Stimulated activated CD4-positive, alpha-beta T cell treated with anti-CD3 and anti-CD28 coated beads, Interleukin-1b, Interleukin-23, amount 100 ng/mL, for 24 hours (primary cell): ENCODE data around the gene GLB1L.
A peak's percentile ranks its signal among the peaks of the same experiment; 100 is the strongest.
"Not testable (repeated sequence)": the region's sequence is repeated elsewhere in the genome, so short reads cannot be mapped to it uniquely, and the experiment has no call there.

Experiments
- DNase-seq, 4 experiments: peaks; one replicate each; pipeline ENCODE4 v3.0.0-alpha.2; 2020; ENCODE audit warnings: low read depth in 4 of 4, low spot score in 1 of 4

Gene GLB1L

GRCh38 chr2:219281588-219281987 lies 36.3 kb upstream of the GLB1L start:
- no peak for DNase-seq

GRCh38 chr2:219280651-219281050 lies 35.4 kb upstream of the GLB1L start:
- DNase-seq, result no peak

- no peak for DNase-seq
Measured at GRCh38 chr2:219279916-219280516, 34.8 kb upstream of the GLB1L start.

GRCh38 chr2:219279151-219279915 lies 34.1 kb upstream of the GLB1L start, which contains the start of gene DNAJB2:
DNAJB2 (plus strand) TSS chr2:219279366; CDS start chr2:219279834, 468 bp downstream.
- peak; percentile 93 to 99 (median 97) for DNase-seq

GRCh38 chr2:219278655-219279150 lies 33.5 kb upstream of the GLB1L start:
- DNase-seq, result no peak

- DNase-seq, result peak in 3 of 4 experiments; percentile 62 to 65 (median 64)
Measured at GRCh38 chr2:219277703-219278654, 32.7 kb upstream of the GLB1L start.

GRCh38 chr2:219274361-219274921 lies 29.2 kb upstream of the GLB1L start:
- no peak for DNase-seq

- DNase-seq, result no peak
Measured at GRCh38 chr2:219273937-219274336, 28.7 kb upstream of the GLB1L start.

GRCh38 chr2:219272995-219273394 lies 27.8 kb upstream of the GLB1L start:
- no peak for DNase-seq

- DNase-seq, result no peak
Measured at GRCh38 chr2:219272356-219272755, 27.1 kb upstream of the GLB1L start.

GRCh38 chr2:219271021-219271420 lies 25.8 kb upstream of the GLB1L start:
- DNase-seq, result no peak

GRCh38 chr2:219270055-219270372 lies 24.8 kb upstream of the GLB1L start:
- DNase-seq, result no peak

GRCh38 chr2:219269362-219270054 lies 24.3 kb upstream of the GLB1L start:
- no peak for DNase-seq

- DNase-seq, result no peak
Measured at GRCh38 chr2:219268294-219268693, 23.1 kb upstream of the GLB1L start.

GRCh38 chr2:219266886-219267285 lies 21.6 kb upstream of the GLB1L start:
- DNase-seq, result no peak

GRCh38 chr2:219266232-219266631 lies 21.0 kb upstream of the GLB1L start:
- no peak for DNase-seq

- no peak for DNase-seq
Measured at GRCh38 chr2:219261024-219261855, 16.0 kb upstream of the GLB1L start.

GRCh38 chr2:219258942-219259341 lies 13.7 kb upstream of the GLB1L start:
- not testable (repeated sequence) for DNase-seq

- no peak for DNase-seq
Measured at GRCh38 chr2:219254590-219255201, 9.5 kb upstream of the GLB1L start.
